ENCODE results near the gene P2RY11.

The P2RY11 gene

DNA sequence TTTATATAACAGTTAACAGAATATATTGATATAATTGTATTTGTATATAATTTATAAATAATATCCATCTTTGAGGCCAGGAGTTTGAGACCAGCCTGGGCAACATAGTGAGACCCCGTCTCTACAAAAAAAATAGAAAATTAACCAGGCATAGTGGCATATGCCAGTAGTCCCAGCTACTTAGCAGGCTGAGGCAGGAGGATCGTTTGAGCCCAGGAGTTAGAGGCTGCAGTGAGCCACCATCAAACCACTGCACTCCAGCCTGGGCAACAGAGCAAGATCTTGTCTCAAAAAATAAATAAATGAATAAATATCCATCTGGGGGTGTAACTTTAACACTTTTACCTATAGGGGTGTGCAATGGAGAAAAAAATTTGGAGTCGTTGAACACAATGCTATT, 26.7 kb upstream of the P2RY11 start:
- Histone ChIP-seq H3K79me2 (no peaks in the 10 kb centered on the region), H3K27me3 (ENCODE audit: control insufficient read depth, insufficient read depth, low read length) (no peaks in the 10 kb centered on the region), H3K36me3 (ENCODE audit: control insufficient read depth, insufficient read depth, low read length) (no peaks in the 10 kb centered on the region), H3K4me3 (ENCODE audit: low read depth, low read length) (no peak overlapping the region), H3K4me2 (ENCODE audit: low read length) (no peak overlapping the region), H3K9me3 (ENCODE audit: control insufficient read depth, low read length) (no peaks in the 10 kb centered on the region), H3K9ac (no peak overlapping the region), H3K27ac (no peak overlapping the region), H3K4me1 (no peaks in the 10 kb centered on the region), H2AFZ (peak overlapping the region; percentile 98)
- TF ChIP-seq, protein P1, sequence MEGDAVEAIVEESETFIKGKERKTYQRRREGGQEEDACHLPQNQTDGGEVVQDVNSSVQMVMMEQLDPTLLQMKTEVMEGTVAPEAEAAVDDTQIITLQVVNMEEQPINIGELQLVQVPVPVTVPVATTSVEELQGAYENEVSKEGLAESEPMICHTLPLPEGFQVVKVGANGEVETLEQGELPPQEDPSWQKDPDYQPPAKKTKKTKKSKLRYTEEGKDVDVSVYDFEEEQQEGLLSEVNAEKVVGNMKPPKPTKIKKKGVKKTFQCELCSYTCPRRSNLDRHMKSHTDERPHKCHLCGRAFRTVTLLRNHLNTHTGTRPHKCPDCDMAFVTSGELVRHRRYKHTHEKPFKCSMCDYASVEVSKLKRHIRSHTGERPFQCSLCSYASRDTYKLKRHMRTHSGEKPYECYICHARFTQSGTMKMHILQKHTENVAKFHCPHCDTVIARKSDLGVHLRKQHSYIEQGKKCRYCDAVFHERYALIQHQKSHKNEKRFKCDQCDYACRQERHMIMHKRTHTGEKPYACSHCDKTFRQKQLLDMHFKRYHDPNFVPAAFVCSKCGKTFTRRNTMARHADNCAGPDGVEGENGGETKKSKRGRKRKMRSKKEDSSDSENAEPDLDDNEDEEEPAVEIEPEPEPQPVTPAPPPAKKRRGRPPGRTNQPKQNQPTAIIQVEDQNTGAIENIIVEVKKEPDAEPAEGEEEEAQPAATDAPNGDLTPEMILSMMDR (IDR thresholded peaks at IDR 0.05): no peak

DNA sequence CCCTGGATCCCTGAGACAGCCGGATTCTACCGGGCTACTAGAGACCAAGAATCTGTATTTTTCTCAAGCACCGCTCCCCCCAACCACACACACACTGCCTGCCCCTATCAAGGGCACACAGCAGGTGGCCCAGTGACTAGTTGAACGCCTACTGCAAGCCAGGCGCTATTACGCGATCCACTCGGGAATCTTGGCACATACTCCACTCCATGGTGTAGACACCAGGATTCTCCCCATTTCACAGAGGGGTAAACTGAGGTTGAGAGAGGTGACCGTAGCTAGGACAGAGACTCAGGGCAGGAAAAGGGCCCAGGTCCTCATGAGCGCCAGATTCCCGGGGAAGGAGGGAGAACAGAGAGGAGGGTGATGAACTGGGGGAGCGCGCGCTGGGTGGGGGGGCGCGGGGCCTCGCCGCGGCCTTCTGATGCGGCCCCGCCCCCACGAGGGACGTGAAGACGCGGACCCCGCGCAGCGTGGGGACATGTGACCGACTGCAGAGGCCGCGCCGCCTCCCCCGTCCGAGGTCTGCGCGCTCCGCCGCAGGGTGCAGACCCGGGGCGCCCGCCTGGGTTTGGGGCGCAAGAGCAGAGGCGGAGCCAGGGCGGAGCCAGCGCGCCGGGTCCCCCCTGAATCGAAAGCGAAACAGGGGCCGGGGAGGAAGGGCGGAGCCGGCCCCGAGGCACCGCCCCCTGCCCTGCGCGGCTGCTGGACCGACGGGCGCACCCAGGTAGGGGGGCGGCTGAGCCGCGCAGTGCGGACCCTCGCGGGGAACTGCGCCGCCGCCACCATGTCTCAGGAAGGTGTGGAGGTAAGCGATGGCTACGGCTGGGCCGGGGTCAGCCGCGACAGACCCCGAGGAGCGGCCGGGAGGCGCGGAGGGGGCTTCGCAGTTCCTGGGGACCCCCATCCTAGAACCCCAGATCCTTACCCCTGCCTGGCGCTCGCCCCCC, 25.6 kb upstream of the P2RY11 start, which contains the start of gene SHFL:
Gene SHFL (plus strand): TSS at position 677 of the 950 bp plus-strand sequence. CDS start 111 bp downstream, at position 788.
- H3K79me2 ChIP-seq: no peaks in the 10 kb centered on the region
- peak within 1 kb of the TSS; percentile 57 for H3K27ac ChIP-seq
- H3K9ac ChIP-seq: peak within 1 kb of the TSS; percentile 64
- no peaks in the 10 kb centered on the region for H3K36me3 ChIP-seq (ENCODE audit: control insufficient read depth, insufficient read depth, low read length)
- H3K4me1 ChIP-seq: no peaks in the 10 kb centered on the region
- H3K27me3 ChIP-seq (ENCODE audit: control insufficient read depth, insufficient read depth, low read length): no peaks in the 10 kb centered on the region
- TF ChIP-seq, protein P1 (IDR thresholded peaks at IDR 0.05): no peak
- H3K4me3 ChIP-seq (ENCODE audit: low read depth, low read length): peak within 1 kb of the TSS; percentile 98
- peak within 1 kb of the TSS; percentile 98 for H2AFZ ChIP-seq
- H3K4me2 ChIP-seq (ENCODE audit: low read length): peak within 1 kb of the TSS; percentile 98
- no peaks in the 10 kb centered on the region for H3K9me3 ChIP-seq (ENCODE audit: control insufficient read depth, low read length)

- Histone ChIP-seq H3K27ac (peak overlapping the region; percentile 57), H3K4me3 (ENCODE audit: low read depth, low read length) (peak overlapping the region; percentile 98), H3K36me3 (ENCODE audit: control insufficient read depth, insufficient read depth, low read length) (no peaks in the 10 kb centered on the region), H3K9me3 (ENCODE audit: control insufficient read depth, low read length) (no peaks in the 10 kb centered on the region), H3K4me2 (ENCODE audit: low read length) (peak overlapping the region; percentile 98), H2AFZ (peak overlapping the region; percentile 98), H3K79me2 (no peaks in the 10 kb centered on the region), H3K4me1 (no peaks in the 10 kb centered on the region), H3K27me3 (ENCODE audit: control insufficient read depth, insufficient read depth, low read length) (no peaks in the 10 kb centered on the region), H3K9ac (peak overlapping the region; percentile 64)
- TF ChIP-seq, protein P1 (IDR thresholded peaks at IDR 0.05): no peak
Measured at GRCh38 chr19:10086591-10087192, 24.8 kb upstream of the P2RY11 start.

DNA sequence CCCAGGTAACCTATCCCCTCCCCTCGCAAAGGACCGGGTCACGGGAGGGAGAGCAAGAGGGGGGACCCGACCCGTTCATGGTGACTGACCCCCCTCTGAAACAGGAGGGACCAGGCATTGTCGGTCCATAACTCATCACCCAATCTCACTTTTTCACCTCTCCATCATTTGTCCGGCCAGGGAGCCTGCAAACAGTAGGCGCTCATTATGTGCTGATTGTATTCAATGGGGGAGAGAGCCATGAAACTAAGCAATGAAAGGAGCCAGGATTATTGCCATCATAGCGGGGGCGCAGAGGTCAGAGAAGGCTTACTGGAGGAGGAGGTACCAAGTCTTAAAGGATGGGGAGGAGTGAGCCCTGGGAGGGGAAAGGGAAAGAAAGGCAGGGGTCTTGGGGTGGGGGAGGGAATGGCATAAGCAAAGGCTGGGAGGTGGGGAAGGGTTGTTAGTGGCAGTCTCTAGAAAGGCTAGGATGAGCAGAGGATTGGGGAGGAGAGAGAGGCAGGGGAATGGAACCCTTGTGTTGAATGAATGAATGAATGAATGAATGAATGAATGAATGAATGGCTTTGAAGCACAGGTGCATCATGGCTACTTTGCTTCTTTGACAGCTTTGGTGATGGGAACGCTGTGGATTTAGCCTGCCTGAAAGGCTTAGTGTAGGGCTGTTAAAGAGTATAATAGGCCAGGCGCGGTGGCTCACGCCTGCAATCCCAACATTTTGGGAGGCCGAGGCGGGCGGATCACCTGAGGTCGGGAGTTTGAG, 24.0 kb upstream of the P2RY11 start:
- no peak overlapping the region for H2AFZ ChIP-seq
- TF ChIP-seq, protein P1 (IDR thresholded peaks at IDR 0.05): no peak
- H3K4me2 ChIP-seq (ENCODE audit: low read length): peak overlapping the region; percentile 98
- no peaks in the 10 kb centered on the region for H3K27me3 ChIP-seq (ENCODE audit: control insufficient read depth, insufficient read depth, low read length)
- H3K4me1 ChIP-seq: no peaks in the 10 kb centered on the region
- H3K27ac ChIP-seq: no peak overlapping the region
- no peak overlapping the region for H3K9ac ChIP-seq
- H3K9me3 ChIP-seq (ENCODE audit: control insufficient read depth, low read length): no peaks in the 10 kb centered on the region
- H3K79me2 ChIP-seq: no peaks in the 10 kb centered on the region
- H3K4me3 ChIP-seq (ENCODE audit: low read depth, low read length): peak overlapping the region; percentile 98
- H3K36me3 ChIP-seq (ENCODE audit: control insufficient read depth, insufficient read depth, low read length): no peaks in the 10 kb centered on the region
